A673 (cell line): ENCODE measurements around the gene TSPYL6. TPM values are rescaled to one million over a fixed set of nuclear protein-coding genes. Genes with fewer than 3 reads are reported as not detected.
"Not testable (repeated sequence)": the region's sequence is repeated elsewhere in the genome, so short reads cannot be mapped to it uniquely, and the experiment has no call there.

Source experiments
- BruUV-seq: library from RNA; stranded (reverse); fragments of 400-500 nt; replicated peaks from 2 replicates; lab custom pipeline; 2021; lab: Mats Ljungman, UMichigan
- CTCF ChIA-PET: fragments of 300-600 bp; sonication (Branson Sonifier 250); formaldehyde crosslinking; loops from one replicate; lab custom pipeline; 2022; ENCODE audit warnings: antibody characterized with exemption; lab: Charles Lee
- POLR2A ChIA-PET: fragments of 300-600 bp; sonication (Branson Sonifier 250); formaldehyde crosslinking; loops from one replicate; lab custom pipeline; 2022; ENCODE audit warnings: antibody characterized with exemption; ENCODE audit not compliant: low non-redundant PET; lab: Charles Lee
- DNase-seq: peaks from one replicate; pipeline ENCODE4 v3.0.0-alpha.2; 2015; ENCODE audit warnings: low spot score
- H3K27ac ChIP-seq: fragments of 200-600 bp; sonication (generic); 2 replicates; pipeline ENCODE4 v1.5.1; 2016; ENCODE audit warnings: mixed run types, low read depth, mild to moderate bottlenecking, mixed read lengths, antibody characterized with exemption, low read length; ENCODE audit not compliant: poor library complexity, severe bottlenecking
- H3K27me3 ChIP-seq: fragments of 200-600 bp; sonication (generic); replicated peaks from 2 replicates; pipeline ENCODE4 v1.6.1; 2017; ENCODE audit warnings: mixed run types, low read depth, mild to moderate bottlenecking, mixed read lengths, antibody characterized with exemption, low read length; ENCODE audit not compliant: insufficient read depth, poor library complexity
- H3K36me3 ChIP-seq: fragments of 200-600 bp; sonication (generic); 2 replicates; pipeline ENCODE4 v1.6.1; 2016; ENCODE audit warnings: mixed run types, mild to moderate bottlenecking, mixed read lengths, antibody characterized with exemption, low read length; ENCODE audit not compliant: insufficient read depth, poor library complexity, severe bottlenecking
- H3K4me1 ChIP-seq: fragments of 200-600 bp; sonication (generic); 2 replicates; pipeline ENCODE4 v1.6.1; 2017; ENCODE audit warnings: mixed run types, mild to moderate bottlenecking, mixed read lengths, antibody characterized with exemption, low read length; ENCODE audit not compliant: insufficient read depth, poor library complexity, severe bottlenecking
- H3K4me3 ChIP-seq: fragments of 200-600 bp; sonication (generic); 2 replicates; pipeline ENCODE4 v1.5.1; 2016; ENCODE audit warnings: low read depth, mixed run types, mild to moderate bottlenecking, mixed read lengths, low read length; ENCODE audit not compliant: poor library complexity, severe bottlenecking
- H3K9me3 ChIP-seq: fragments of 200-600 bp; sonication (generic); 2 replicates; pipeline ENCODE4 v1.6.1; 2016; ENCODE audit warnings: mixed run types, low read depth, mild to moderate bottlenecking, mixed read lengths, antibody characterized with exemption, low read length; ENCODE audit not compliant: poor library complexity, severe bottlenecking
- CTCF ChIP-seq: fragments of 300-800, 200-600 bp; sonication (generic); conservative IDR thresholded peaks from 2 replicates; pipeline ENCODE4 v1.5.1; 2017; ENCODE audit warnings: low read depth, mild to moderate bottlenecking, antibody characterized with exemption, low read length, moderate library complexity, mixed read lengths
- EZH2 ChIP-seq: fragments of 200-600 bp; sonication (generic); IDR thresholded peaks from 2 replicates; pipeline ENCODE4 v1.6.1; 2017; ENCODE audit warnings: borderline replicate concordance, low read depth, mild to moderate bottlenecking, mixed read lengths, antibody characterized with exemption, low read length; ENCODE audit not compliant: poor library complexity, severe bottlenecking
- intact Hi-C: fragments of 100-400 bp; cut with micrococcal nuclease; formaldehyde crosslinking; loops from one replicate; pipeline ENCODE4 v1.10.0; 2022; ENCODE audit not compliant: unreplicated experiment
- total RNA-seq: library from RNA; stranded (reverse); gene quantifications from 2 replicates; pipeline ENCODE4 v1.2.3, GENCODE V29; 2021

TSPYL6 gene
- total RNA-seq, 1 experiment from 2014 or later = not detected

- Histone ChIP-seq H3K27me3 (no peaks in the 10 kb centered on the region), H3K9me3 (peaks cover 4% of the 10 kb centered on the region), H3K4me1 (peaks cover 14% of the 10 kb centered on the region), H3K4me3 (no peak overlapping the region), H3K27ac (no peak overlapping the region), H3K36me3 (no peaks in the 10 kb centered on the region)
- BruUV-seq = no TSS peak
- intact Hi-C loops = no loop called here
- TF ChIP-seq EZH2 (no peak), CTCF (no peak)
- ChIA-PET CTCF (no interaction called here), POLR2A (no interaction called here)
- DNase-seq = no peak
Measured at GRCh38 chr2:54271843-54272627, 16.0 kb upstream of the TSPYL6 start.

- intact Hi-C loops = no loop called here
- ChIA-PET POLR2A (no interaction called here), CTCF (no interaction called here)
- TF ChIP-seq EZH2 (no peak), CTCF (no peak)
- Histone ChIP-seq H3K9me3 (peaks cover 4% of the 10 kb centered on the region), H3K36me3 (no peaks in the 10 kb centered on the region), H3K4me3 (no peak overlapping the region), H3K4me1 (peaks cover 14% of the 10 kb centered on the region), H3K27me3 (no peaks in the 10 kb centered on the region), H3K27ac (no peak overlapping the region)
- DNase-seq = no peak
- BruUV-seq = no TSS peak
Measured at GRCh38 chr2:54271189-54271588, 15.2 kb upstream of the TSPYL6 start.

GRCh38 chr2:54267577-54267976 is 11.5 kb upstream of the TSPYL6 start:
- no peak for TF ChIP-seq EZH2
- CTCF ChIA-PET = no interaction called here

GRCh38 chr2:54265081-54265480 is 9.1 kb upstream of the TSPYL6 start:
- intact Hi-C loops, H3K9me3 ChIP-seq, POLR2A ChIA-PET, BruUV-seq, DNase-seq, CTCF ChIA-PET, H3K36me3 ChIP-seq, H3K27ac ChIP-seq, H3K27me3 ChIP-seq, H3K4me1 ChIP-seq, H3K4me3 ChIP-seq: not testable (repeated sequence)

More at GRCh38 chr2:54267577-54267976, 11.5 kb upstream of the TSPYL6 start:
- DNase-seq = no peak
- Histone ChIP-seq H3K27me3 (no peaks in the 10 kb centered on the region), H3K27ac (no peak overlapping the region), H3K9me3 (no peaks in the 10 kb centered on the region), H3K36me3 (no peaks in the 10 kb centered on the region), H3K4me1 (no peaks in the 10 kb centered on the region), H3K4me3 (no peak overlapping the region)
- POLR2A ChIA-PET = no interaction called here
- BruUV-seq = no TSS peak
- intact Hi-C loops = no loop called here
